IMR-90 (cell line): ENCODE results near the gene ISCU.

ENCODE experiments used
- BHLHE40 ChIP-seq: fragments of 150-350 bp; IDR thresholded peaks from 2 replicates; pipeline ENCODE4 v1.6.1; 2016; ENCODE audit warnings: mild to moderate bottlenecking, low read depth, low read length
- MXI1 ChIP-seq: IDR thresholded peaks from 2 replicates; pipeline ENCODE4 v1.6.1; 2012; ENCODE audit warnings: low read depth, mild to moderate bottlenecking, low read length, moderate library complexity, borderline replicate concordance
- NFE2L2 ChIP-seq: fragments of 150-350 bp; IDR thresholded peaks from 2 replicates; pipeline ENCODE4 v1.6.1; 2016; ENCODE audit warnings: low read depth, mild to moderate bottlenecking, low read length
- POLR2A ChIP-seq: IDR thresholded peaks from 2 replicates; pipeline ENCODE4 v1.6.1; 2012; ENCODE audit warnings: mild to moderate bottlenecking, low read depth, low read length
- RCOR1 ChIP-seq: IDR thresholded peaks from 2 replicates; pipeline ENCODE4 v1.6.1; 2012; ENCODE audit warnings: mild to moderate bottlenecking, low read length, improper control_type of control experiment; ENCODE audit not compliant: insufficient replicate concordance
- RFX5 ChIP-seq: IDR thresholded peaks from 2 replicates; pipeline ENCODE4 v1.8.0; 2012; ENCODE audit warnings: low read depth, mild to moderate bottlenecking, low read length, moderate library complexity
- SMC3 ChIP-seq: fragments of 150-350 bp; IDR thresholded peaks from 2 replicates; pipeline ENCODE4 v1.6.1; 2016; ENCODE audit warnings: low read depth, mild to moderate bottlenecking, antibody characterized with exemption, low read length, moderate library complexity
- TF ChIP-seq, protein P1 (sequence below): conservative IDR thresholded peaks from 2 replicates; pipeline ENCODE4 v1.5.1; 2012; ENCODE audit warnings: mild to moderate bottlenecking, low read depth, low read length, improper control_type of control experiment
- TF ChIP-seq, protein P2 (sequence below): fragments of 150-350 bp; IDR thresholded peaks from 2 replicates; pipeline ENCODE4 v1.6.1; 2017; ENCODE audit warnings: mild to moderate bottlenecking, antibody characterized with exemption, low read length, low read depth

DNA sequence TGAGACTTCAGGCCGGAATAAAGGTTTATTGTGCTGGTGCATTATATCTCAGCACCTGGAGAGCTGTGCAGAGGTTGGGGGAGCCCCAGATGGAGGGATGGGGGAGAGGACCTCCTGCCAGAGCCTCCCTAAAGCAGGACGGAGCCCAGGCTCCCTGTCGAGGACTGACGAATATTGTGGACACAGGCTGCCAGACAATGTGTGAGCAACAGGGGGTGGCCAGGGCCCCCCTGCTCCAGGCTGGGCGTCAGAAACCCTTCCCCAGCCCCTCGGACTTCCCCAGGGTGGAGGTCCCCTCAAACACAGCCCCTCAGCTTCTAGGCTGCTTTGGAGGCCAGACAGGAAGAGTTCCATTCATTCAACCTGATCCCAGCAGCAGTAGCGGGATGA is 27.4 kb downstream of the ISCU start:
- no peak for TF ChIP-seq NFE2L2
- TF ChIP-seq, protein P1, sequence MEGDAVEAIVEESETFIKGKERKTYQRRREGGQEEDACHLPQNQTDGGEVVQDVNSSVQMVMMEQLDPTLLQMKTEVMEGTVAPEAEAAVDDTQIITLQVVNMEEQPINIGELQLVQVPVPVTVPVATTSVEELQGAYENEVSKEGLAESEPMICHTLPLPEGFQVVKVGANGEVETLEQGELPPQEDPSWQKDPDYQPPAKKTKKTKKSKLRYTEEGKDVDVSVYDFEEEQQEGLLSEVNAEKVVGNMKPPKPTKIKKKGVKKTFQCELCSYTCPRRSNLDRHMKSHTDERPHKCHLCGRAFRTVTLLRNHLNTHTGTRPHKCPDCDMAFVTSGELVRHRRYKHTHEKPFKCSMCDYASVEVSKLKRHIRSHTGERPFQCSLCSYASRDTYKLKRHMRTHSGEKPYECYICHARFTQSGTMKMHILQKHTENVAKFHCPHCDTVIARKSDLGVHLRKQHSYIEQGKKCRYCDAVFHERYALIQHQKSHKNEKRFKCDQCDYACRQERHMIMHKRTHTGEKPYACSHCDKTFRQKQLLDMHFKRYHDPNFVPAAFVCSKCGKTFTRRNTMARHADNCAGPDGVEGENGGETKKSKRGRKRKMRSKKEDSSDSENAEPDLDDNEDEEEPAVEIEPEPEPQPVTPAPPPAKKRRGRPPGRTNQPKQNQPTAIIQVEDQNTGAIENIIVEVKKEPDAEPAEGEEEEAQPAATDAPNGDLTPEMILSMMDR = no peak
- no peak for TF ChIP-seq RFX5
- no peak for TF ChIP-seq POLR2A
- TF ChIP-seq, protein P2, sequence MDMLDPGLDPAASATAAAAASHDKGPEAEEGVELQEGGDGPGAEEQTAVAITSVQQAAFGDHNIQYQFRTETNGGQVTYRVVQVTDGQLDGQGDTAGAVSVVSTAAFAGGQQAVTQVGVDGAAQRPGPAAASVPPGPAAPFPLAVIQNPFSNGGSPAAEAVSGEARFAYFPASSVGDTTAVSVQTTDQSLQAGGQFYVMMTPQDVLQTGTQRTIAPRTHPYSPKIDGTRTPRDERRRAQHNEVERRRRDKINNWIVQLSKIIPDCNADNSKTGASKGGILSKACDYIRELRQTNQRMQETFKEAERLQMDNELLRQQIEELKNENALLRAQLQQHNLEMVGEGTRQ = no peak
- TF ChIP-seq MXI1 = no peak
- TF ChIP-seq SMC3 = no peak
- no peak for TF ChIP-seq BHLHE40
- no peak for TF ChIP-seq RCOR1
